Panc1 (cell line): Measurements from ENCODE around the gene APOL5.

Experiments used
- POLR2AphosphoS5 ChIP-seq: IDR thresholded peaks from 2 replicates; pipeline ENCODE4 v1.6.1; 2012; ENCODE audit warnings: mild to moderate bottlenecking, low read depth, low read length, moderate library complexity
- TF ChIP-seq, protein P1 (sequence below), 2 experiments: IDR thresholded peaks; 2 replicates each; pipeline ENCODE4 v1.6.1; 2011 to 2012; ENCODE audit warnings: low read depth in 2 of 2, control low read depth in 1 of 2, low read length in 1 of 2, mild to moderate bottlenecking in 1 of 2, moderate library complexity in 1 of 2; ENCODE audit not compliant: insufficient read depth in 1 of 2
- TF ChIP-seq, protein P2 (sequence below): fragments of 450-650 bp; IDR thresholded peaks from 2 replicates; pipeline ENCODE4 v1.5.1; 2017; ENCODE audit warnings: mild to moderate bottlenecking

DNA sequence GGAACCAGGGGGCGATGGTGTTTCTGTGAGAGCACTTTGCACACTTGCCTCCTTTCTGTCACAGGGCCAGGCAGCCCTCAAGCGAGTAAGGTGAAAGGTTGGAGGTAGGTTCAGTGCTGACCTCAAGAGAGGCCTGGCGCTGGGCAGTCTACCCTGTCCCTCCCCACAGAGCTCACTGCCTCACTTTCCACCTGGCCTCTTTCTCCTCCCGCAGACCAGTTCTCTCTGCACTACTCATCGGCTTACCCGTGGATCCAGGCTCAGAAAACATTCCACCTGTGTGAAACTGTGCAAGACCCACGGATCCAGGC lies 16.8 kb downstream of the APOL5 start:
- no peak for TF ChIP-seq POLR2AphosphoS5
- TF ChIP-seq, protein P1, sequence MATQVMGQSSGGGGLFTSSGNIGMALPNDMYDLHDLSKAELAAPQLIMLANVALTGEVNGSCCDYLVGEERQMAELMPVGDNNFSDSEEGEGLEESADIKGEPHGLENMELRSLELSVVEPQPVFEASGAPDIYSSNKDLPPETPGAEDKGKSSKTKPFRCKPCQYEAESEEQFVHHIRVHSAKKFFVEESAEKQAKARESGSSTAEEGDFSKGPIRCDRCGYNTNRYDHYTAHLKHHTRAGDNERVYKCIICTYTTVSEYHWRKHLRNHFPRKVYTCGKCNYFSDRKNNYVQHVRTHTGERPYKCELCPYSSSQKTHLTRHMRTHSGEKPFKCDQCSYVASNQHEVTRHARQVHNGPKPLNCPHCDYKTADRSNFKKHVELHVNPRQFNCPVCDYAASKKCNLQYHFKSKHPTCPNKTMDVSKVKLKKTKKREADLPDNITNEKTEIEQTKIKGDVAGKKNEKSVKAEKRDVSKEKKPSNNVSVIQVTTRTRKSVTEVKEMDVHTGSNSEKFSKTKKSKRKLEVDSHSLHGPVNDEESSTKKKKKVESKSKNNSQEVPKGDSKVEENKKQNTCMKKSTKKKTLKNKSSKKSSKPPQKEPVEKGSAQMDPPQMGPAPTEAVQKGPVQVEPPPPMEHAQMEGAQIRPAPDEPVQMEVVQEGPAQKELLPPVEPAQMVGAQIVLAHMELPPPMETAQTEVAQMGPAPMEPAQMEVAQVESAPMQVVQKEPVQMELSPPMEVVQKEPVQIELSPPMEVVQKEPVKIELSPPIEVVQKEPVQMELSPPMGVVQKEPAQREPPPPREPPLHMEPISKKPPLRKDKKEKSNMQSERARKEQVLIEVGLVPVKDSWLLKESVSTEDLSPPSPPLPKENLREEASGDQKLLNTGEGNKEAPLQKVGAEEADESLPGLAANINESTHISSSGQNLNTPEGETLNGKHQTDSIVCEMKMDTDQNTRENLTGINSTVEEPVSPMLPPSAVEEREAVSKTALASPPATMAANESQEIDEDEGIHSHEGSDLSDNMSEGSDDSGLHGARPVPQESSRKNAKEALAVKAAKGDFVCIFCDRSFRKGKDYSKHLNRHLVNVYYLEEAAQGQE (IDR thresholded peaks at IDR 0.05; ENCODE audit: insufficient read depth in 1 of 2, low read depth in 2 of 2, low read length in 1 of 2), result no peak
- TF ChIP-seq, protein P2, sequence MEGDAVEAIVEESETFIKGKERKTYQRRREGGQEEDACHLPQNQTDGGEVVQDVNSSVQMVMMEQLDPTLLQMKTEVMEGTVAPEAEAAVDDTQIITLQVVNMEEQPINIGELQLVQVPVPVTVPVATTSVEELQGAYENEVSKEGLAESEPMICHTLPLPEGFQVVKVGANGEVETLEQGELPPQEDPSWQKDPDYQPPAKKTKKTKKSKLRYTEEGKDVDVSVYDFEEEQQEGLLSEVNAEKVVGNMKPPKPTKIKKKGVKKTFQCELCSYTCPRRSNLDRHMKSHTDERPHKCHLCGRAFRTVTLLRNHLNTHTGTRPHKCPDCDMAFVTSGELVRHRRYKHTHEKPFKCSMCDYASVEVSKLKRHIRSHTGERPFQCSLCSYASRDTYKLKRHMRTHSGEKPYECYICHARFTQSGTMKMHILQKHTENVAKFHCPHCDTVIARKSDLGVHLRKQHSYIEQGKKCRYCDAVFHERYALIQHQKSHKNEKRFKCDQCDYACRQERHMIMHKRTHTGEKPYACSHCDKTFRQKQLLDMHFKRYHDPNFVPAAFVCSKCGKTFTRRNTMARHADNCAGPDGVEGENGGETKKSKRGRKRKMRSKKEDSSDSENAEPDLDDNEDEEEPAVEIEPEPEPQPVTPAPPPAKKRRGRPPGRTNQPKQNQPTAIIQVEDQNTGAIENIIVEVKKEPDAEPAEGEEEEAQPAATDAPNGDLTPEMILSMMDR, result no peak
